CD4-positive, CD25-positive, alpha-beta regulatory T cell (primary cell): ENCODE results near the gene TRPM3. TPM values are rescaled to one million over a fixed set of nuclear protein-coding genes. Genes with fewer than 3 reads are reported as not detected.
A peak's percentile ranks its signal among the peaks of the same experiment; 100 is the strongest.

Experiments used
- ATAC-seq, 2 donors: fragments of 150-1000 bp; cut with Tn5 transposase; one replicate each; pipeline ENCODE4 v1.10.0; 2021; ENCODE audit warnings: low read depth in 2 of 2, moderate number of reproducible peaks in 2 of 2, moderate library complexity in 1 of 2
- DNase-seq, 3 donors: peaks; one replicate each; pipeline versions ENCODE4 v3.0.0 to v3.0.0-alpha.2; 2012 to 2022; ENCODE audit warnings: mixed read lengths in 1 of 3
- H3K27ac ChIP-seq: one replicate; pipeline ENCODE4 v1.7.0; 2013; ENCODE audit warnings: mild to moderate bottlenecking, low read length; ENCODE audit not compliant: insufficient read depth, poor library complexity, severe bottlenecking
- H3K27me3 ChIP-seq: one replicate; pipeline ENCODE4 v1.7.0; 2013; ENCODE audit warnings: low read length; ENCODE audit not compliant: control insufficient read depth, insufficient read depth
- H3K36me3 ChIP-seq: one replicate; pipeline ENCODE4 v1.7.0; 2013; ENCODE audit warnings: mild to moderate bottlenecking, low read length, moderate library complexity; ENCODE audit not compliant: control insufficient read depth, insufficient read depth
- H3K4me1 ChIP-seq: 2 replicates; pipeline ENCODE4 v1.7.0; 2013; ENCODE audit warnings: mild to moderate bottlenecking, low read length; ENCODE audit not compliant: insufficient read depth, control insufficient read depth, poor library complexity, severe bottlenecking
- H3K4me3 ChIP-seq: one replicate; pipeline ENCODE4 v1.7.0; 2013; ENCODE audit warnings: low read depth, mild to moderate bottlenecking, low read length, moderate library complexity
- H3K9me3 ChIP-seq, 2 experiments: 1 replicate in 1 of 2; 2 replicates in 1 of 2; pipeline ENCODE4 v1.7.0; 2013; ENCODE audit warnings: low read length in 2 of 2, mild to moderate bottlenecking in 1 of 2, moderate library complexity in 1 of 2; ENCODE audit not compliant: control insufficient read depth in 2 of 2
- H3K27ac Mint-ChIP-seq, 3 donors: one replicate each; pipeline ENCODE4 v1.8.0; 2020 to 2022; ENCODE audit warnings: mild to moderate bottlenecking in 3 of 3, mixed read lengths in 3 of 3, moderate library complexity in 2 of 3
- H3K27me3 Mint-ChIP-seq: one replicate; pipeline ENCODE4 v1.8.0; 2022; ENCODE audit warnings: mild to moderate bottlenecking, mixed read lengths
- H3K36me3 Mint-ChIP-seq: one replicate; pipeline ENCODE4 v1.8.0; 2020; ENCODE audit warnings: mixed read lengths
- H3K4me1 Mint-ChIP-seq, 4 donors: one replicate each; pipeline ENCODE4 v1.8.0; 2020 to 2022; ENCODE audit warnings: mixed read lengths in 4 of 4, mild to moderate bottlenecking in 1 of 4
- H3K4me3 Mint-ChIP-seq, 4 donors: one replicate each; pipeline ENCODE4 v1.8.0; 2020 to 2022; ENCODE audit warnings: mild to moderate bottlenecking in 4 of 4, mixed read lengths in 4 of 4, moderate library complexity in 3 of 4
- H3K9me3 Mint-ChIP-seq, 7 donors: one replicate each; pipeline ENCODE4 v1.8.0; 2020 to 2022; ENCODE audit warnings: mixed read lengths in 7 of 7, mild to moderate bottlenecking in 3 of 7, moderate library complexity in 2 of 7
- polyA plus RNA-seq, 4 donors: library from polyadenylated mRNA; unstranded; fragments of 300-500 nt; fragmentation: Illumina TruSeq; gene quantifications; one replicate each; pipeline ENCODE4 v1.2.3, GENCODE V29; 2021
- total RNA-seq: library from RNA; stranded (reverse); gene quantifications from one replicate; pipeline ENCODE4 v1.2.3, GENCODE V29; 2022

TRPM3 gene
- total and polyA plus RNA-seq, 5 donors from 2014 or later = not detected

- Histone ChIP-seq H3K9me3 (no peaks in the 10 kb centered on the region), H3K4me1 (no peaks in the 10 kb centered on the region), H3K4me3 (no peak overlapping the region), H3K27ac (no peak overlapping the region), H3K27me3 (no peaks in the 10 kb centered on the region), H3K36me3 (no peaks in the 10 kb centered on the region)
- DNase-seq (no peak), ATAC-seq (no peak)
- Mint-ChIP-seq H3K9me3 (no peaks in the 10 kb centered on the region), H3K27me3 (no peaks in the 10 kb centered on the region), H3K4me1 (peaks cover 0 to 5% (median 1%) of the 10 kb centered on the region in 4 donors), H3K36me3 (no peaks in the 10 kb centered on the region), H3K4me3 (no peak overlapping the region), H3K27ac (peak overlapping the region in 1 of 3 donors; percentile 69)
Measured at GRCh38 chr9:70553707-70554673, 567.4 kb downstream of the TRPM3 start.

- H3K4me3 Mint-ChIP-seq = no peak overlapping the region
- ATAC-seq (no peak), DNase-seq (no peak)
- H3K9me3 ChIP-seq = no peaks in the 10 kb centered on the region
- no peak overlapping the region for H3K27ac ChIP-seq
- no peak overlapping the region for H3K4me3 ChIP-seq
- no peaks in the 10 kb centered on the region for H3K27me3 Mint-ChIP-seq
- peaks cover 0 to 5% (median 1%) of the 10 kb centered on the region in 4 donors for H3K4me1 Mint-ChIP-seq
- no peaks in the 10 kb centered on the region for H3K36me3 Mint-ChIP-seq
- H3K9me3 Mint-ChIP-seq = no peaks in the 10 kb centered on the region
- no peak overlapping the region for H3K27ac Mint-ChIP-seq
- no peaks in the 10 kb centered on the region for H3K27me3 ChIP-seq
- H3K36me3 ChIP-seq = no peaks in the 10 kb centered on the region
- no peaks in the 10 kb centered on the region for H3K4me1 ChIP-seq
Measured at GRCh38 chr9:70552561-70552960, 568.9 kb downstream of the TRPM3 start.

DNA sequence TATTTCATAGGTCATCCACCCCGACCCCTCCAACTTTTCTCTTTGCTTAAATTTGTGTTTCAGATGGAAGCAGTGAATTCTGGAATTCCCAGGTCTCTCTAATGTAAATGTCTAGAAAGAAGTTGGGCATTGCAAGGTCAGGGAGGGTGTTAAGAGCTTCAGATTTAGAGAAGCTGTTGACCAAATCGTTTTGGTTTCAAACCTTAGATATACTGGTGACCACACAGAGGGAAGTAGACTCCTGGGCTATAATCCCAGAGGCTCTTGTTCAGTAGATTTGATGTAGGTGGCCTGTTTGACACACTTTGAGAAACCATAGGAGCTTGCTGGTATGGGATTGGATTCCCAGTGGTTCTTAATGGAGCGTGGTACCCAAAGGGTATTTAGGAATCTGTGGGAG lies 569.6 kb downstream of the TRPM3 start:
- no peaks in the 10 kb centered on the region for H3K9me3 Mint-ChIP-seq
- no peaks in the 10 kb centered on the region for H3K27me3 Mint-ChIP-seq
- H3K4me3 Mint-ChIP-seq = no peak overlapping the region
- no peaks in the 10 kb centered on the region for H3K9me3 ChIP-seq
- H3K4me1 ChIP-seq = no peaks in the 10 kb centered on the region
- no peak overlapping the region for H3K4me3 ChIP-seq
- no peaks in the 10 kb centered on the region for H3K36me3 ChIP-seq
- H3K4me1 Mint-ChIP-seq = peaks cover 0 to 5% (median 1%) of the 10 kb centered on the region in 4 donors
- H3K27me3 ChIP-seq = no peaks in the 10 kb centered on the region
- H3K36me3 Mint-ChIP-seq = no peaks in the 10 kb centered on the region
- ATAC-seq (no peak), DNase-seq (no peak)
- H3K27ac ChIP-seq = no peak overlapping the region
- H3K27ac Mint-ChIP-seq = no peak overlapping the region

DNA sequence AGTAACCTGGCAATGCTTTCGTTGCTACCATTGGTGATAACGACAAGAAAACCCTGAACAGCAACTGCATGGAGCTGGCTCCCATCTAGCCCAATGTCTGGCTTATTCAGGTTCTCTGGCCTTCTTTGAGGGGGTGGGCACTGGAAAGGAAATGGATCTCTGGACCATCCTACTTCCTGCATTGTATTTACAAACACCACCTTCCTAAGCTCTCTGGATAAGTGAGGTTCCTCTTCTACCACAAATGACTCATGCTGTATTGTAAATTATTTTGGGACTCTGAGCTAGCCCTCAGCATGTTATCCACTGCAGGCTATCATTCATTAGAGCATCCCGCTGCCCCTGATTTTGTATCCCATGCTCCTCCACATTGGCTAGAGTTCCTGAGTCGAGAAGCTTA lies 570.0 kb downstream of the TRPM3 start:
- Mint-ChIP-seq H3K9me3 (no peaks in the 10 kb centered on the region), H3K4me1 (peaks cover 0 to 5% (median 1%) of the 10 kb centered on the region in 4 donors), H3K27ac (no peak overlapping the region), H3K36me3 (no peaks in the 10 kb centered on the region), H3K4me3 (no peak overlapping the region), H3K27me3 (no peaks in the 10 kb centered on the region)
- DNase-seq = no peak
- no peaks in the 10 kb centered on the region for H3K27me3 ChIP-seq
- no peaks in the 10 kb centered on the region for H3K9me3 ChIP-seq
- no peaks in the 10 kb centered on the region for H3K36me3 ChIP-seq
- H3K27ac ChIP-seq = no peak overlapping the region
- H3K4me3 ChIP-seq = no peak overlapping the region
- no peaks in the 10 kb centered on the region for H3K4me1 ChIP-seq
- ATAC-seq = no peak

DNA sequence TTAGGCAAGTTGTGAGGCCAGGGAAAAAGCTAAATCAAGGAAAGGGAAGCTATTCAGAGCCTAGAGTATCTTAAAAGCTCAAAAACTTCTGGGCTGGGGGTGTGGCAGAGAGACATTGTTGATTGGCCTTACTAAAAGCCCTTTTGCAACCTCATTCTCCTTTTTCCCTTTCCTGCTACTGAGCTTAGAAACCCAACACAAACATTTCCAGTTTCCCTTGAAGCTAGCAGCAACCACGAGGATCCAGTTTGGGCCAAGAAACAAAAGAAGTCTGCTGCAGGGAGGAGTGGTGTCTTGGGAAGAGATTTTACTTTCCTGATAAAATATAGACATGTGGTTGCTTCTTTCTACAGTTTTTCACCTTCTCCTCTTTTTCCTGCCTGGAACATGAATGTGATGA lies 571.5 kb downstream of the TRPM3 start:
- Histone ChIP-seq H3K36me3 (no peaks in the 10 kb centered on the region), H3K27me3 (no peaks in the 10 kb centered on the region), H3K4me3 (no peak overlapping the region), H3K4me1 (no peaks in the 10 kb centered on the region), H3K27ac (no peak overlapping the region), H3K9me3 (no peaks in the 10 kb centered on the region)
- no peaks in the 10 kb centered on the region for H3K27me3 Mint-ChIP-seq
- no peak for DNase-seq
- H3K4me3 Mint-ChIP-seq = no peak overlapping the region
- H3K27ac Mint-ChIP-seq = no peak overlapping the region
- H3K9me3 Mint-ChIP-seq = no peaks in the 10 kb centered on the region
- H3K36me3 Mint-ChIP-seq = no peaks in the 10 kb centered on the region
- ATAC-seq = no peak
- no peaks in the 10 kb centered on the region for H3K4me1 Mint-ChIP-seq

GRCh38 chr9:70542311-70542931 lies 579.0 kb downstream of the TRPM3 start:
- H3K9me3 ChIP-seq = no peaks in the 10 kb centered on the region
- H3K27ac Mint-ChIP-seq = no peak overlapping the region
- DNase-seq = no peak
- peaks cover 5% of the 10 kb centered on the region for H3K27me3 Mint-ChIP-seq
- peaks cover 0 to 6% (median 0%) of the 10 kb centered on the region in 4 donors for H3K4me1 Mint-ChIP-seq
- H3K4me3 ChIP-seq = no peak overlapping the region
- no peaks in the 10 kb centered on the region for H3K27me3 ChIP-seq
- H3K27ac ChIP-seq = no peak overlapping the region
- H3K4me1 ChIP-seq = no peaks in the 10 kb centered on the region
- no peak for ATAC-seq
- no peaks in the 10 kb centered on the region for H3K9me3 Mint-ChIP-seq
- no peaks in the 10 kb centered on the region for H3K36me3 ChIP-seq
- no peak overlapping the region for H3K4me3 Mint-ChIP-seq
- no peaks in the 10 kb centered on the region for H3K36me3 Mint-ChIP-seq

DNA sequence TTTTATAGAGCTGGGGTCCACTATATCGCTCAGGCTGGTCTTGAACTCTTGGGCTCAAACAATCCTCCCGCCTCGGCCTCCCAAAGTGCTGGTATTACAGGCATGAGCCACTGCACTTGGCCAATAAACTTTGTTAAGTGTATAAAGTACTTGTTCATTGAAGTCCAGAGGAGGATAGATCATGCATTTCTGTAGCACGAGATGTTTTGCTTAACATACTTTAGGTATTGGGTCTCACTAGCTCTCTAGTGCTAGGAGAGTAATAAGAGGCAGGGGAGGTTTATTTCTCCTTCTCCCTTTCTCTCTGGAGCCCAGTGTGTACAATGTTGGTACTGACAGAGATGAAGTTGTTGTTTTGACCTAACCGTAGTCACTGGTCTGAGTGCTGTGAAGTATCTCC lies 581.4 kb downstream of the TRPM3 start:
- H3K27ac Mint-ChIP-seq = no peak overlapping the region
- H3K36me3 Mint-ChIP-seq = no peaks in the 10 kb centered on the region
- peaks cover 0 to 6% (median 0%) of the 10 kb centered on the region in 4 donors for H3K4me1 Mint-ChIP-seq
- ATAC-seq = no peak
- no peaks in the 10 kb centered on the region for H3K4me1 ChIP-seq
- H3K4me3 Mint-ChIP-seq = no peak overlapping the region
- no peak for DNase-seq
- H3K27ac ChIP-seq = no peak overlapping the region
- H3K27me3 Mint-ChIP-seq = peaks cover 10% of the 10 kb centered on the region
- H3K27me3 ChIP-seq = no peaks in the 10 kb centered on the region
- no peak overlapping the region for H3K4me3 ChIP-seq
- H3K9me3 Mint-ChIP-seq = peaks cover 0 to 3% (median 0%) of the 10 kb centered on the region in 7 donors
- H3K9me3 ChIP-seq = no peaks in the 10 kb centered on the region
- H3K36me3 ChIP-seq = no peaks in the 10 kb centered on the region
